ENCODE data around the gene TMPRSS3.

TMPRSS3 gene

GRCh38 chr21:42407476-42407875, 11.6 kb upstream of the TMPRSS3 start:
- DNase-seq (ENCODE audit: low read depth): no peak

- DNase-seq (ENCODE audit: low read depth): no peak
These were observed 11.0 kb upstream of the TMPRSS3 start for GRCh38 chr21:42406866-42407265.

GRCh38 chr21:42406201-42406621, 10.4 kb upstream of the TMPRSS3 start:
- DNase-seq (ENCODE audit: low read depth): no peak

GRCh38 chr21:42405064-42406013, 9.5 kb upstream of the TMPRSS3 start:
- DNase-seq (ENCODE audit: low read depth): no peak

- DNase-seq (ENCODE audit: low read depth): no peak
These were observed 8.7 kb upstream of the TMPRSS3 start for GRCh38 chr21:42404539-42404938.

- DNase-seq (ENCODE audit: low read depth): no peak
These were observed 7.9 kb upstream of the TMPRSS3 start, which contains the start of gene UBASH3A for GRCh38 chr21:42403611-42404231. Gene UBASH3A, plus strand, starts transcription at chr21:42403902. Its CDS starts 44 bp downstream, at chr21:42403946.

- no peak for DNase-seq (ENCODE audit: low read depth)
These were observed 6.0 kb upstream of the TMPRSS3 start for GRCh38 chr21:42401820-42402251.

- DNase-seq (ENCODE audit: low read depth): no peak
These were observed 5.3 kb upstream of the TMPRSS3 start for GRCh38 chr21:42401154-42401553.

GRCh38 chr21:42400525-42400924, 4.7 kb upstream of the TMPRSS3 start:
- DNase-seq (ENCODE audit: low read depth): no peak

GRCh38 chr21:42398436-42399028, 2.7 kb upstream of the TMPRSS3 start:
- no peak for DNase-seq (ENCODE audit: low read depth)

- no peak for DNase-seq (ENCODE audit: low read depth)
These were observed 2.0 kb upstream of the TMPRSS3 start for GRCh38 chr21:42397746-42398394.

GRCh38 chr21:42396799-42397745, 1.2 kb upstream of the TMPRSS3 start:
- no peak for DNase-seq (ENCODE audit: low read depth)

- DNase-seq (ENCODE audit: low read depth): no peak
These were observed 550 bp downstream of the TMPRSS3 start for GRCh38 chr21:42395302-42395701.

- no peak for DNase-seq (ENCODE audit: low read depth)
These were observed 2.4 kb downstream of the TMPRSS3 start for GRCh38 chr21:42393443-42393950.

- DNase-seq (ENCODE audit: low read depth): no peak
These were observed 3.0 kb downstream of the TMPRSS3 start for GRCh38 chr21:42392731-42393442.

GRCh38 chr21:42391297-42391696, 4.6 kb downstream of the TMPRSS3 start:
- DNase-seq (ENCODE audit: low read depth): no peak

- no peak for DNase-seq (ENCODE audit: low read depth)
These were observed 5.2 kb downstream of the TMPRSS3 start for GRCh38 chr21:42390696-42391095.

GRCh38 chr21:42390193-42390592, 5.7 kb downstream of the TMPRSS3 start:
- DNase-seq (ENCODE audit: low read depth): no peak

- no peak for DNase-seq (ENCODE audit: low read depth)
These were observed 6.4 kb downstream of the TMPRSS3 start for GRCh38 chr21:42389449-42389835.

GRCh38 chr21:42388740-42389448, 7.0 kb downstream of the TMPRSS3 start:
- DNase-seq (ENCODE audit: low read depth): no peak

Data from stimulated activated CD8-positive, alpha-beta memory T cell treated with anti-CD3 and anti-CD28 coated beads, Interleukin-15, amount 100 ng/mL, for 24 hours (primary cell).